ENCODE measurements around the gene OR11H6. TPM values are rescaled to one million over a fixed set of nuclear protein-coding genes. Genes with fewer than 3 reads are reported as not detected.
"Not testable (repeated sequence)": the region's sequence is repeated elsewhere in the genome, so short reads cannot be mapped to it uniquely, and the experiment has no call there.

OR11H6 gene
- total RNA-seq, 2 experiments from 2014 or later = not detected

DNA sequence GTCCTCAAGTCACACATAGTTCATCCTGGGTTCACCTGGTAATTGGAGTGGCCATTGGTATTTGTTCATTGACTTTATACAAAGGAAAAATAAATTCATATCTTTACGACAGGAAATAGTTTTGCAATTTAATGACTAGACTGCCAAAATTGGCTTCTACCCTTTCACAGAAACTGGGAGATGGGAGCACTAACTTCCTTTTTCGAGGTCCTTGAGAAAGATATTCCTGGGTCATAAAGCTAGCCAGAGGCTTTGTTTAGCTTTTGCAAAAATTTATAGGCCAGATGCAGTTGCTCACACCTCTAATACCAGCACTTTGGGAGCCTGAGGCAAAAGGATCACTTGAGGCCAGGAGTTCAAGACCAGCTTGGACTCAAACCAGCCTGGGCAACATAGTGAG is 43.0 kb upstream of the OR11H6 start:
- H3K4me3 Mint-ChIP-seq = no peak overlapping the region

DNA sequence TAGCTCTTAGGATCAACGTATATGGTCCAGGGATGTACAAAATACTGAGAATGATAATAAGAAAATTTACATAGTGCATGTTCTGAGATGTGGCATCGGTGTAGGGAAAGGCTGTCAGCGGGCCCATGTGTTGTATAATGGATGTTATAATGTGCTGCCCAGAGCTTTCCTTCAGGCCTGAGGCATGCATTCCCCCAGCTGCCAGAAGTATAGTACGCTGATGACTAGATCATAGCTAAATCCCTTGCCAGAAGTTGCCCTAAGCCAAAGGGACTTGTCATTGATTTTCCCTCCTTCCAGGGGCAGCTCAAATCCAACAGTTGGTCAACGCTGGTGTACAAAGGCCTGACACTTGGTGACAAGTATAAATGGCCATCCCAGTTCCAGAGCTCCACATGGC is 39.3 kb upstream of the OR11H6 start:
- CTCF ChIA-PET = no interaction called here
- Mint-ChIP-seq H3K36me3 (ENCODE audit: low read depth) (no peaks in the 10 kb centered on the region), H3K9me3 (no peaks in the 10 kb centered on the region), H3K27me3 (peaks cover 2% of the 10 kb centered on the region), H3K4me3 (no peak overlapping the region), H3K4me1 (ENCODE audit: low read depth) (no peaks in the 10 kb centered on the region), H3K27ac (no peak overlapping the region)
- intact Hi-C loops (cut with micrococcal nuclease) = no loop called here
- TF ChIP-seq, protein P1, sequence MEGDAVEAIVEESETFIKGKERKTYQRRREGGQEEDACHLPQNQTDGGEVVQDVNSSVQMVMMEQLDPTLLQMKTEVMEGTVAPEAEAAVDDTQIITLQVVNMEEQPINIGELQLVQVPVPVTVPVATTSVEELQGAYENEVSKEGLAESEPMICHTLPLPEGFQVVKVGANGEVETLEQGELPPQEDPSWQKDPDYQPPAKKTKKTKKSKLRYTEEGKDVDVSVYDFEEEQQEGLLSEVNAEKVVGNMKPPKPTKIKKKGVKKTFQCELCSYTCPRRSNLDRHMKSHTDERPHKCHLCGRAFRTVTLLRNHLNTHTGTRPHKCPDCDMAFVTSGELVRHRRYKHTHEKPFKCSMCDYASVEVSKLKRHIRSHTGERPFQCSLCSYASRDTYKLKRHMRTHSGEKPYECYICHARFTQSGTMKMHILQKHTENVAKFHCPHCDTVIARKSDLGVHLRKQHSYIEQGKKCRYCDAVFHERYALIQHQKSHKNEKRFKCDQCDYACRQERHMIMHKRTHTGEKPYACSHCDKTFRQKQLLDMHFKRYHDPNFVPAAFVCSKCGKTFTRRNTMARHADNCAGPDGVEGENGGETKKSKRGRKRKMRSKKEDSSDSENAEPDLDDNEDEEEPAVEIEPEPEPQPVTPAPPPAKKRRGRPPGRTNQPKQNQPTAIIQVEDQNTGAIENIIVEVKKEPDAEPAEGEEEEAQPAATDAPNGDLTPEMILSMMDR (IDR thresholded peaks at IDR 0.05) = no peak
- POLR2A ChIA-PET = no interaction called here
- ATAC-seq = no peak
- DNase-seq = no peak

More for the DNA sequence above, 43.0 kb upstream of the OR11H6 start:
- Mint-ChIP-seq H3K27ac (no peak overlapping the region), H3K9me3 (no peaks in the 10 kb centered on the region), H3K27me3 (no peaks in the 10 kb centered on the region), H3K36me3 (ENCODE audit: low read depth) (no peaks in the 10 kb centered on the region), H3K4me1 (ENCODE audit: low read depth) (no peaks in the 10 kb centered on the region)
- intact Hi-C loops (cut with micrococcal nuclease) = no loop called here
- DNase-seq (no peak), ATAC-seq (no peak)
- ChIA-PET POLR2A (no interaction called here), CTCF (no interaction called here)
- TF ChIP-seq, protein P1 (IDR thresholded peaks at IDR 0.05) = no peak

DNA sequence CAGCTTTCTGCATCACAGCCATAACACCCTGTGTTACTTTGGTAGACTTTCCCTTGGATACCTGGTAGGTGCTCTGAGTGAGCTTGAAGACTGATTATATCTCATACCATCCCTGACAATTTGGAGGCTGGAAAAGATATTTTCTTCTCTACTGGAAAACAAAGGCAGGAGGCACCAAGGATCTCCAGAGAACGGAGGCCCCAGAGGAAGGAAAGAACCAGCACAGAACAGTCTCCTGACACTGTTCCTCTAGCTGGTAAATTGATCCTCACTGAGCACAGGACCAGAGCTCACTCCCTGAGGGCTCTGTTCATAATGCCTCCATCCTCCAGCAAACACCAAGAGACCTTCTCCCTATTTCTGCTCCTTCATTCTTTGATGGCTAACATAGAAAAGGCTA is 32.9 kb upstream of the OR11H6 start, which contains the start of gene OR11G2:
OR11G2 (plus strand) TSS at position 301 of the 400 bp plus-strand sequence. CDS start 6,542 bp downstream, outside the sequence.
- H3K36me3 Mint-ChIP-seq (ENCODE audit: low read depth) = no peaks in the 10 kb centered on the region
- no peak within 1 kb of the TSS for H3K4me3 Mint-ChIP-seq
- no peaks in the 10 kb centered on the region for H3K9me3 Mint-ChIP-seq

DNA sequence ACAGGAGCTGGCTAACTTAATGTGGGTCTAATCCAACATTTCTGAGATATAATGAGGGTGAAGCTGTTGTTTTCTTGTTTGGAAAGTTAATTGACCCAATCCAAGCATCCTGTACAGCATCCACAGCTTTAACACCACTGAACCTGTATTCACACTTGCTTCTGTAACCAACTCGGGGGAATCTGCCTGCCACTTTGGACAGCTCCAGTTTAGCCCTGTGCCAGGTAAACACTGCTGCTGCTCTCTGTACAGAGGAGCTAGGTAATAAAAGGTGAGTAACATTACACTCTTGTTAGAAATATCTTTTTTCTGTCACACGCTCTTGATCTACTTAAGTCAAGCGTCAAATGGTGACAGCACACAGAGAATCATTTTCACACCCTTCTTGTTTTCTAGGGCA is 32.1 kb upstream of the OR11H6 start:
- H3K36me3 Mint-ChIP-seq (ENCODE audit: low read depth) = no peaks in the 10 kb centered on the region
- ChIA-PET CTCF (interaction anchor here (1.0 kb wide), 1 partner anchor 16 kb away, joined by 3 read pairs; no protein-coding TSS in a partner anchor), POLR2A (no interaction called here)
- H3K27ac Mint-ChIP-seq = no peak overlapping the region
- H3K27me3 Mint-ChIP-seq = no peaks in the 10 kb centered on the region
- TF ChIP-seq, protein P1 (IDR thresholded peaks at IDR 0.05) = no peak
- intact Hi-C loops (cut with micrococcal nuclease) = no loop called here
- H3K4me1 Mint-ChIP-seq (ENCODE audit: low read depth) = no peaks in the 10 kb centered on the region
- no peaks in the 10 kb centered on the region for H3K9me3 Mint-ChIP-seq
- no peak overlapping the region for H3K4me3 Mint-ChIP-seq
- no peak for ATAC-seq
- DNase-seq = no peak

More for the DNA sequence above, 32.9 kb upstream of the OR11H6 start, which contains the start of gene OR11G2:
- Mint-ChIP-seq H3K27me3 (peaks cover 2% of the 10 kb centered on the region), H3K27ac (no peak within 1 kb of the TSS), H3K4me1 (ENCODE audit: low read depth) (no peaks in the 10 kb centered on the region)
- ChIA-PET POLR2A (interaction anchor here (0.5 kb wide), 1 partner anchor 52 kb away, joined by 3 read pairs; no protein-coding TSS in a partner anchor), CTCF (no interaction called here)
- intact Hi-C loops (cut with micrococcal nuclease) = no loop called here
- DNase-seq (no peak), ATAC-seq (no peak)
- TF ChIP-seq, protein P1 (IDR thresholded peaks at IDR 0.05) = no peak

DNA sequence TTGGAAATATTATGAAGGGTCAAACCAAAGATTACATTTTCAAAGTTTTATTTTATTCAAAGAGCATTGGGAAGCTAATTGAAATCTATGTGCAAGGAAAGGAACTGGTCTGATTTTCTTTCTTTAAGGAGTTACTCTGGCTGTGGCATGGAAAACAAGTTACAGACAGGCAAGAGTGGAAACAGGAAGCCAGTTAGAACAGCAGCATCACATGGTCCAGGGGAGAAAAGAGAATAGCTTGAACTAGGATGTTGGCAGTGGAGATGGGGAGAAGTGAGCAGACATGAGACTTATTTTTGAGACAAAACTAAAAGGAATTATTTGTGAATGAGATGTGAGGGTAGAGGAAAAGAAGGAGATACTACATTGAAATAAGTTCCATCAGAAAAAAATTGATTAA is 29.4 kb upstream of the OR11H6 start:
- DNase-seq = no peak
- intact Hi-C loops (cut with micrococcal nuclease) = no loop called here
- no peak for ATAC-seq
- POLR2A ChIA-PET = no interaction called here
- CTCF ChIA-PET = no interaction called here
- Mint-ChIP-seq H3K4me1 (ENCODE audit: low read depth) (no peaks in the 10 kb centered on the region), H3K4me3 (no peak overlapping the region), H3K9me3 (no peaks in the 10 kb centered on the region), H3K27ac (no peak overlapping the region), H3K36me3 (ENCODE audit: low read depth) (no peaks in the 10 kb centered on the region), H3K27me3 (no peaks in the 10 kb centered on the region)
- TF ChIP-seq, protein P1 (IDR thresholded peaks at IDR 0.05) = no peak

DNA sequence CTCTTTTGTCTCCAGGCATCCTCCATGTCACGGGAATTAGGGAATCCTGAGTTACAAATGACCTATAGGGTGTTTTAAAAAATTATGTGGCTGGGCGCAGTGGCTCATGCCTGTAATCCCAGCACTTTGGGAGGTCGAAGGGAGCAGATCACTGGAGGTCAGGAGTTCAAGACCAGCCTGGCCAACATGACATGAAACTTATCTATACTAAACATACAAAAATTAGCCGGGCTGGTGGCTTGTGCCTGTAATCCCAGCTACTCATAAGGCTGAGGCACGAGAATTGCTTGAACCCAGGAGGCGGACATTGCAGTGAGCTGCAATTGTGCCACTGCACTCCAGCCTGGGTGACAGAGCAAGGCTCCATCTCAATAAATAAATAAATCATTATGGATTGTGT is 28.3 kb upstream of the OR11H6 start:
- H3K27me3 Mint-ChIP-seq; CTCF ChIA-PET; POLR2A ChIA-PET; H3K36me3 Mint-ChIP-seq (ENCODE audit: low read depth); H3K4me3 Mint-ChIP-seq; DNase-seq; intact Hi-C loops (cut with micrococcal nuclease); ATAC-seq; H3K27ac Mint-ChIP-seq; H3K4me1 Mint-ChIP-seq (ENCODE audit: low read depth); H3K9me3 Mint-ChIP-seq: not testable (repeated sequence)

Data from activated CD8-positive, alpha-beta T cell treated with anti-CD3 and anti-CD28 coated beads for 36 hours (primary cell).